Measurements from ENCODE around the gene PPP1R10. TPM values are rescaled to one million over a fixed set of nuclear protein-coding genes. Genes with fewer than 3 reads are reported as not detected.

Gene PPP1R10
- total and polyA plus RNA-seq, 2 of the 13 experiments (the other 11 are each of a cell fraction or from before 2014, with no cell fraction given): 26.3 to 38.4 TPM

DNA sequence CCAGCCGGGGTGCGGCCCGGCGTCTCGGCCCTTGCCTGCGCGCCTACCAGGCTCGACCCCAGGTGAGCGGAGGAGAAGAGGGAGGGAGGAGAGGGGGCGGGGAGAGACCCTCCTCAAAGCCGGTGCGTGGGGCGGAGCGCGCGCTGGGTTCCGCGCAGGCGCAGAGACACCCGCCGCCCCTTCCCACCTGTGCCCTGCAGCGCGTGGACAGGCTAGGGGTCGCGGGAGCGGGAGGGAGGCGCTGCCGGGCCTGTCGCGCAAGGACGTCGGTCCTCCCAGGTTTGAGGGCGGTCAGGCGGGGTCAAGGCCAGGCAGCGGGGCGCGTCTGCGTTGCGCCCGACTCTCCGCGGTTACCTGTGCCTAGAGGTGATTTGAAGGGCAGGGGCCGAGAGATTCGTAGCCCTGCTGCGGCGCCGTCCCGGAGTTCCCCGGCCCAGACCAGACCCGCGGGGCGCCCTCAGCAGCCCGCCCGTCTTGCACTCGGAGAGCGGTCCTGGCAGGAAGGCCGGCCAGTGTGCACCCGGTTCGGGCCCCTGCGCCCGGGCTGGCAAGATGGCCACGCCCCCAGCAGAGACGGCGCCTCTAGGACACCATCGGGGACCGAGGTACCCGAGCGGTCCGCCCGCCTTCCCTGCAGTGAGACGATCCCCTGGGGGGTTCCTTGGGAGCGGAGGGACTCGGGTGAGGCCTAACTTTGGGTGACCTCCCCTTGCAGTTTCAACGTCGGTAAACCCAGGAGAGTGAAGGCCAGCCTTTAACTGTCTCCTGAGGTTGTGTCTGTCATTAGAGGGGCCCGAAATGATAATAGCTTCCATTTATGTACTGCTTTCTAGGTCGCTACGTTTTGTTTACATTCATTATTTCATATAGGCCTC is 30.4 kb upstream of the PPP1R10 start (continued):
- peak; percentile 14 for TF ChIP-seq XBP1 (CRISPR knock-in tag; IDR thresholded peaks at IDR 0.05)
- no peak for TF ChIP-seq RORA (CRISPR knock-in tag; IDR thresholded peaks at IDR 0.05)
- peak; percentile 97 for TF ChIP-seq IKZF4 (CRISPR knock-in tag; IDR thresholded peaks at IDR 0.05; ENCODE audit: borderline replicate concordance, low read depth, not compliant biosample characterization)
- TF ChIP-seq, protein P1, sequence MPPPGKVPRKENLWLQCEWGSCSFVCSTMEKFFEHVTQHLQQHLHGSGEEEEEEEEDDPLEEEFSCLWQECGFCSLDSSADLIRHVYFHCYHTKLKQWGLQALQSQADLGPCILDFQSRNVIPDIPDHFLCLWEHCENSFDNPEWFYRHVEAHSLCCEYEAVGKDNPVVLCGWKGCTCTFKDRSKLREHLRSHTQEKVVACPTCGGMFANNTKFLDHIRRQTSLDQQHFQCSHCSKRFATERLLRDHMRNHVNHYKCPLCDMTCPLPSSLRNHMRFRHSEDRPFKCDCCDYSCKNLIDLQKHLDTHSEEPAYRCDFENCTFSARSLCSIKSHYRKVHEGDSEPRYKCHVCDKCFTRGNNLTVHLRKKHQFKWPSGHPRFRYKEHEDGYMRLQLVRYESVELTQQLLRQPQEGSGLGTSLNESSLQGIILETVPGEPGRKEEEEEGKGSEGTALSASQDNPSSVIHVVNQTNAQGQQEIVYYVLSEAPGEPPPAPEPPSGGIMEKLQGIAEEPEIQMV (CRISPR knock-in tag; IDR thresholded peaks at IDR 0.05; ENCODE audit: low read depth): peak; percentile 84
- TF ChIP-seq ZNF383 (CRISPR knock-in tag; IDR thresholded peaks at IDR 0.05; ENCODE audit: borderline replicate concordance): peak; percentile 79; the same call in 1 of the 2 replicates
- TF ChIP-seq KLF9 (CRISPR knock-in tag; IDR thresholded peaks at IDR 0.05; ENCODE audit: low read depth): peak; percentile 97
- TF ChIP-seq, protein P2, sequence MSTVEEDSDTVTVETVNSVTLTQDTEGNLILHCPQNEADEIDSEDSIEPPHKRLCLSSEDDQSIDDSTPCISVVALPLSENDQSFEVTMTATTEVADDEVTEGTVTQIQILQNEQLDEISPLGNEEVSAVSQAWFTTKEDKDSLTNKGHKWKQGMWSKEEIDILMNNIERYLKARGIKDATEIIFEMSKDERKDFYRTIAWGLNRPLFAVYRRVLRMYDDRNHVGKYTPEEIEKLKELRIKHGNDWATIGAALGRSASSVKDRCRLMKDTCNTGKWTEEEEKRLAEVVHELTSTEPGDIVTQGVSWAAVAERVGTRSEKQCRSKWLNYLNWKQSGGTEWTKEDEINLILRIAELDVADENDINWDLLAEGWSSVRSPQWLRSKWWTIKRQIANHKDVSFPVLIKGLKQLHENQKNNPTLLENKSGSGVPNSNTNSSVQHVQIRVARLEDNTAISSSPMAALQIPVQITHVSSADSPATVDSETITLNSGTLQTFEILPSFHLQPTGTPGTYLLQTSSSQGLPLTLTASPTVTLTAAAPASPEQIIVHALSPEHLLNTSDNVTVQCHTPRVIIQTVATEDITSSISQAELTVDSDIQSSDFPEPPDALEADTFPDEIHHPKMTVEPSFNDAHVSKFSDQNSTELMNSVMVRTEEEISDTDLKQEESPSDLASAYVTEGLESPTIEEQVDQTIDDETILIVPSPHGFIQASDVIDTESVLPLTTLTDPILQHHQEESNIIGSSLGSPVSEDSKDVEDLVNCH (CRISPR knock-in tag; IDR thresholded peaks at IDR 0.05): no peak
- TF ChIP-seq ASH2L (IDR thresholded peaks at IDR 0.05; ENCODE audit: insufficient read length, low read depth, low read length): peak; percentile 81
- peak; percentile 94 for TF ChIP-seq ZNF343 (CRISPR knock-in tag; IDR thresholded peaks at IDR 0.05)
- TF ChIP-seq ZNF577 (CRISPR knock-in tag; IDR thresholded peaks at IDR 0.05; ENCODE audit: borderline replicate concordance, low read depth): no peak
- no peak for TF ChIP-seq HNRNPL (IDR thresholded peaks at IDR 0.05; ENCODE audit: low read depth, low read length)
- peak; percentile 96 for TF ChIP-seq ZNF510 (CRISPR knock-in tag; IDR thresholded peaks at IDR 0.05; ENCODE audit: low read depth)
- no peak; the same call in 1 of the 2 replicates for TF ChIP-seq CHD2 (IDR thresholded peaks at IDR 0.05; ENCODE audit: low read depth, low read length)
- TF ChIP-seq FOXM1 (CRISPR knock-in tag; IDR thresholded peaks at IDR 0.05): no peak; the same call in 1 of the 2 replicates
- peak; percentile 84; the same call in 1 of the 2 replicates for TF ChIP-seq ZNF83 (CRISPR knock-in tag; IDR thresholded peaks at IDR 0.05; ENCODE audit: borderline replicate concordance)
- TF ChIP-seq, protein P3, sequence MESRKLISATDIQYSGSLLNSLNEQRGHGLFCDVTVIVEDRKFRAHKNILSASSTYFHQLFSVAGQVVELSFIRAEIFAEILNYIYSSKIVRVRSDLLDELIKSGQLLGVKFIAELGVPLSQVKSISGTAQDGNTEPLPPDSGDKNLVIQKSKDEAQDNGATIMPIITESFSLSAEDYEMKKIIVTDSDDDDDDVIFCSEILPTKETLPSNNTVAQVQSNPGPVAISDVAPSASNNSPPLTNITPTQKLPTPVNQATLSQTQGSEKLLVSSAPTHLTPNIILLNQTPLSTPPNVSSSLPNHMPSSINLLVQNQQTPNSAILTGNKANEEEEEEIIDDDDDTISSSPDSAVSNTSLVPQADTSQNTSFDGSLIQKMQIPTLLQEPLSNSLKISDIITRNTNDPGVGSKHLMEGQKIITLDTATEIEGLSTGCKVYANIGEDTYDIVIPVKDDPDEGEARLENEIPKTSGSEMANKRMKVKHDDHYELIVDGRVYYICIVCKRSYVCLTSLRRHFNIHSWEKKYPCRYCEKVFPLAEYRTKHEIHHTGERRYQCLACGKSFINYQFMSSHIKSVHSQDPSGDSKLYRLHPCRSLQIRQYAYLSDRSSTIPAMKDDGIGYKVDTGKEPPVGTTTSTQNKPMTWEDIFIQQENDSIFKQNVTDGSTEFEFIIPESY (CRISPR knock-in tag; IDR thresholded peaks at IDR 0.05): peak; percentile 15
- TF ChIP-seq, protein P4, sequence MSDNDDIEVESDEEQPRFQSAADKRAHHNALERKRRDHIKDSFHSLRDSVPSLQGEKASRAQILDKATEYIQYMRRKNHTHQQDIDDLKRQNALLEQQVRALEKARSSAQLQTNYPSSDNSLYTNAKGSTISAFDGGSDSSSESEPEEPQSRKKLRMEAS (IDR thresholded peaks at IDR 0.05): peak; percentile 95
- TF ChIP-seq ZFP62 (CRISPR knock-in tag; IDR thresholded peaks at IDR 0.05): no peak
- TF ChIP-seq ZNF367 (CRISPR knock-in tag; IDR thresholded peaks at IDR 0.05; ENCODE audit: borderline replicate concordance): 0 out of 2 replicates have a peak, but pooled peaks have one; percentile 47
- TF ChIP-seq ZSCAN20 (CRISPR knock-in tag; IDR thresholded peaks at IDR 0.05; ENCODE audit: borderline replicate concordance): peak; percentile 93; the same call in 1 of the 2 replicates
- TF ChIP-seq, protein P5, sequence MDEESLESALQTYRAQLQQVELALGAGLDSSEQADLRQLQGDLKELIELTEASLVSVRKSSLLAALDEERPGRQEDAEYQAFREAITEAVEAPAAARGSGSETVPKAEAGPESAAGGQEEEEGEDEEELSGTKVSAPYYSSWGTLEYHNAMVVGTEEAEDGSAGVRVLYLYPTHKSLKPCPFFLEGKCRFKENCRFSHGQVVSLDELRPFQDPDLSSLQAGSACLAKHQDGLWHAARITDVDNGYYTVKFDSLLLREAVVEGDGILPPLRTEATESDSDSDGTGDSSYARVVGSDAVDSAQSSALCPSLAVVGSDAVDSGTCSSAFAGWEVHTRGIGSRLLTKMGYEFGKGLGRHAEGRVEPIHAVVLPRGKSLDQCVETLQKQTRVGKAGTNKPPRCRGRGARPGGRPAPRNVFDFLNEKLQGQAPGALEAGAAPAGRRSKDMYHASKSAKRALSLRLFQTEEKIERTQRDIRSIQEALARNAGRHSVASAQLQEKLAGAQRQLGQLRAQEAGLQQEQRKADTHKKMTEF (CRISPR knock-in tag; IDR thresholded peaks at IDR 0.05): peak; percentile 99
